Measurements from ENCODE around the gene PRPS1.

DNA sequence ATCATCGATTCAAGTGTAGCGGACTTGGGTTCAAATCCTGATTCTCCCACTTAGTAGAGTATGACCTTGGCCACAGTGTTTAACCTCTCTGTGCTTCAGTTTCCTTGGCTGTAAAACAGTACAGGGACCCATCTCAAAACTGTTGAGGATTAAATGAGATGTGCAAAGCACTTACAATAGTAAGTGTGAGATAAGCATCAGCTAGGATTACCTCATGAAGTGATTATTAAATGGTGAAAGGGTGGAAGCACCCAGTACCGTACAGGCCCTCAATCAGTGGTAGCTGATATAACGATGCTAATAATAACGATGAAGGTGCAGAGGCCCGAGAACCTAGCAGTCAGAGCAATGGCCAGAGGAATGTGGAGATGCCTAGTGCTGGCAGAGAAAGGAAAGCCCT lies 45.1 kb downstream of the PRPS1 start:
- TF ChIP-seq RAD21 (conservative IDR thresholded peaks at IDR 0.05) (no peak), CTCF (IDR thresholded peaks at IDR 0.05; ENCODE audit: poor library complexity, severe bottlenecking) (no peak), EP300 (conservative IDR thresholded peaks at IDR 0.05; ENCODE audit: poor library complexity, severe bottlenecking) (no peak), POLR2AphosphoS5 (IDR thresholded peaks at IDR 0.05) (no peak), EZH2 (IDR thresholded peaks at IDR 0.05; ENCODE audit: borderline replicate concordance, insufficient read depth, low read length, poor library complexity, severe bottlenecking) (no peak), TAF1 (IDR thresholded peaks at IDR 0.05; ENCODE audit: low read depth) (no peak)

All from neural cell (in vitro differentiated cells).